WERI-Rb-1 (cell line): ENCODE measurements around the gene DISC1.

ENCODE experiments used
- DNase-seq: peaks from one replicate; pipeline ENCODE4 v3.0.0-alpha.2; 2020
- H3K27ac ChIP-seq: fragments of 250-450 bp; sonication (Bioruptor Pico); 2 replicates; pipeline ENCODE4 v1.5.1; 2020; ENCODE audit warnings: mild to moderate bottlenecking, moderate library complexity
- H3K27me3 ChIP-seq: fragments of 250-450 bp; sonication (Bioruptor Pico); 2 replicates; pipeline ENCODE4 v1.5.1; 2021; ENCODE audit warnings: mild to moderate bottlenecking, low read depth, moderate library complexity; ENCODE audit not compliant: insufficient read depth, severe bottlenecking
- H3K36me3 ChIP-seq: fragments of 250-450 bp; sonication (Bioruptor Pico); 2 replicates; pipeline ENCODE4 v1.5.1; 2020; ENCODE audit warnings: mild to moderate bottlenecking, moderate library complexity
- H3K4me3 ChIP-seq: 2 replicates; pipeline ENCODE4 v1.5.1; 2011; ENCODE audit warnings: low read depth, mild to moderate bottlenecking, control low read depth, low read length
- H3K9me3 ChIP-seq: fragments of 250-450 bp; sonication (Bioruptor Pico); 2 replicates; pipeline ENCODE4 v1.5.1; 2021; ENCODE audit warnings: mild to moderate bottlenecking, moderate library complexity; ENCODE audit not compliant: severe bottlenecking
- CTCF ChIP-seq: IDR thresholded peaks from 2 replicates; pipeline ENCODE4 v1.5.1; 2011; ENCODE audit warnings: low read depth, mild to moderate bottlenecking, control low read depth, inconsistent platforms, low read length

DISC1 gene

GRCh38 chr1:231847612-231848397 lies 221.2 kb downstream of the DISC1 start:
- no peak for TF ChIP-seq CTCF
- DNase-seq: no peak
- Histone ChIP-seq H3K27me3 (peaks cover 62% of the 10 kb centered on the region), H3K4me3 (no peak overlapping the region), H3K27ac (no peak overlapping the region), H3K36me3 (no peaks in the 10 kb centered on the region), H3K9me3 (no peaks in the 10 kb centered on the region)

- no peak for TF ChIP-seq CTCF
- Histone ChIP-seq H3K9me3 (no peaks in the 10 kb centered on the region), H3K27me3 (peaks cover 49% of the 10 kb centered on the region), H3K4me3 (no peak overlapping the region), H3K27ac (no peak overlapping the region), H3K36me3 (no peaks in the 10 kb centered on the region)
- no peak for DNase-seq
Observed at GRCh38 chr1:231849981-231850380, 223.4 kb downstream of the DISC1 start.

GRCh38 chr1:231850786-231851185 lies 224.2 kb downstream of the DISC1 start:
- Histone ChIP-seq H3K27ac (no peak overlapping the region), H3K27me3 (peaks cover 44% of the 10 kb centered on the region), H3K9me3 (no peaks in the 10 kb centered on the region), H3K4me3 (no peak overlapping the region), H3K36me3 (no peaks in the 10 kb centered on the region)
- DNase-seq: no peak
- no peak for TF ChIP-seq CTCF

GRCh38 chr1:231853588-231854207 lies 227.1 kb downstream of the DISC1 start:
- H3K9me3 ChIP-seq: no peaks in the 10 kb centered on the region
- H3K27ac ChIP-seq: no peak overlapping the region
- peaks cover 28% of the 10 kb centered on the region for H3K27me3 ChIP-seq
- DNase-seq: no peak
- no peak overlapping the region for H3K4me3 ChIP-seq
- no peak for TF ChIP-seq CTCF
- no peaks in the 10 kb centered on the region for H3K36me3 ChIP-seq

GRCh38 chr1:231855361-231855760 lies 228.8 kb downstream of the DISC1 start:
- H3K27me3 ChIP-seq: peaks cover 35% of the 10 kb centered on the region
- TF ChIP-seq CTCF: no peak
- H3K27ac ChIP-seq: no peak overlapping the region
- DNase-seq: no peak
- H3K36me3 ChIP-seq: no peaks in the 10 kb centered on the region
- no peaks in the 10 kb centered on the region for H3K9me3 ChIP-seq
- H3K4me3 ChIP-seq: no peak overlapping the region

GRCh38 chr1:231855926-231856325 lies 229.3 kb downstream of the DISC1 start:
- H3K36me3 ChIP-seq: no peaks in the 10 kb centered on the region
- H3K9me3 ChIP-seq: no peaks in the 10 kb centered on the region
- H3K27ac ChIP-seq: no peak overlapping the region
- H3K27me3 ChIP-seq: peaks cover 30% of the 10 kb centered on the region
- no peak overlapping the region for H3K4me3 ChIP-seq
- TF ChIP-seq CTCF: no peak
- DNase-seq: no peak
